Measurements from ENCODE around the gene LTBP3.

LTBP3 gene

DNA sequence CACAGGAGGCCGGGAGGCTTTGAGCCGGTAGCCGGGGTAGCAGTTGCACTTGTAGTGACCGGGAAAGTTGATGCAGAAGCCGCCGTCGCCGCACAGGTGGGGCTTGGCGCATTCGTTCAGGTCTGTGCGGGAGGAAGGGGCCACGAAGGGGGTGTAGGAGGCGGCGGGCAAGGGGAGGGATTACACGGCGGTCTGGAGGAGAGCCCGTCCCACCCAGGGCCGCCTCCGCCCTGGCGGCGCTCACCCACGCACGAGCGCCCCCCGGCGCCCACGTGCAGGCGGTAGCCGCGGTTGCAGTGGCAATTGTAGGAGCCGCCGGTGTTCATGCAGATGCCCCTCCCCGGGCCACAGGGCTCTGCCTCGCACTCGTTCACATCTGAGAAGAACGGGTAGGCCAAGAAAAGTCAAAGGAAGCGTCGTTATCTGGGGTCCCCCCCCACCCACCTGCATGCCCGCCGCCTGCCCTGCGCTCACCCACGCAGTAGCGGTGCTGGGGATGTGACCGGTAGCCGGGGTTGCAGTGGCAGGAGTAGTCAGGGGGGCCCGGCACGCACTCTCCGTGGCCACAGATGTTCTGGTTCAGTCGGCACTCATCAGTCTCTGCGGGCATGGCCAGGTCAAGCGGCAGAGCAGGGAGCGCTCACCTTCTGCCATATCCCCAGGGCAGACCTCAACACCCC lies 10.6 kb downstream of the LTBP3 start:
- H3K27ac ChIP-seq: no peak overlapping the region
- TF ChIP-seq, protein P1, sequence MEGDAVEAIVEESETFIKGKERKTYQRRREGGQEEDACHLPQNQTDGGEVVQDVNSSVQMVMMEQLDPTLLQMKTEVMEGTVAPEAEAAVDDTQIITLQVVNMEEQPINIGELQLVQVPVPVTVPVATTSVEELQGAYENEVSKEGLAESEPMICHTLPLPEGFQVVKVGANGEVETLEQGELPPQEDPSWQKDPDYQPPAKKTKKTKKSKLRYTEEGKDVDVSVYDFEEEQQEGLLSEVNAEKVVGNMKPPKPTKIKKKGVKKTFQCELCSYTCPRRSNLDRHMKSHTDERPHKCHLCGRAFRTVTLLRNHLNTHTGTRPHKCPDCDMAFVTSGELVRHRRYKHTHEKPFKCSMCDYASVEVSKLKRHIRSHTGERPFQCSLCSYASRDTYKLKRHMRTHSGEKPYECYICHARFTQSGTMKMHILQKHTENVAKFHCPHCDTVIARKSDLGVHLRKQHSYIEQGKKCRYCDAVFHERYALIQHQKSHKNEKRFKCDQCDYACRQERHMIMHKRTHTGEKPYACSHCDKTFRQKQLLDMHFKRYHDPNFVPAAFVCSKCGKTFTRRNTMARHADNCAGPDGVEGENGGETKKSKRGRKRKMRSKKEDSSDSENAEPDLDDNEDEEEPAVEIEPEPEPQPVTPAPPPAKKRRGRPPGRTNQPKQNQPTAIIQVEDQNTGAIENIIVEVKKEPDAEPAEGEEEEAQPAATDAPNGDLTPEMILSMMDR (conservative IDR thresholded peaks at IDR 0.05): no peak
- no peak for TF ChIP-seq ZFX (IDR thresholded peaks at IDR 0.05)

DNA sequence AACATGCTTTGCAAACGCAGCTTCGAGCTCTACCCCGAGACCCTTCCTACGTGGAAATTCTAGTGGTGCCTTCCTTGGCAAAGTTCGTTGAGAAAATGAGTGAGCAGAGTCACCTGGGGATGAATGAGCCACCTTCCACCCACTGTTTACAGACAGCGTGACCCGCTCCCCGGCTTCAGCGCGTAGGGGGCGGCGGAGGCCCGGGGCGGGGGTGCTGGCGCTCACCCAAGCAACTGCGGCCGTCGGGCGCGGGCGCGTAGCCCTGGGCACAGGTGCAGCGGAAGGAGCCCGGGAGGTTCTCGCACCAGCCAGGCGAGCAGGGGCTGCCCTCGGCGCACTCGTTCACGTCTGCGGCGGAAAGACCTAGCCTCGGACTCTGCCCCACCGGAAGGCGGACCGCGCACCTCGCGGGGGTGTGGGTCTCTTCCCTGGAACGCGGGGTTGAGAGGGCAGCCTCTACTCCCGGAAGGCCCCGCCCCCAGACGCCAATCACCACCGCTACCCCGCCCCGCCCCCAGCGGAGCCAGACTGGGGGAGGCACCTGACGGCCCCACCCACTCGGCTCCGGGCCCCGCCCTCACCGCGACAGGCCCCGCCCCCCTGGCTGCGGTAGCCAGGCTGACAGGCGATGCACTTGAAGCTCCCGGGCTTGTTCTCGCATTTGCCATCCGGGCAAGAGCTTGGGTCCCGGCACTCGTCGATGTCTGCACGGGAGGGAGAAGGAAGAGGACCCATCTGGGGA lies 11.8 kb downstream of the LTBP3 start:
- H3K27ac ChIP-seq: peak overlapping the region; percentile 33; the same call in 1 of the 2 replicates
- TF ChIP-seq, protein P1 (conservative IDR thresholded peaks at IDR 0.05): no peak
- TF ChIP-seq ZFX (IDR thresholded peaks at IDR 0.05): no peak

DNA sequence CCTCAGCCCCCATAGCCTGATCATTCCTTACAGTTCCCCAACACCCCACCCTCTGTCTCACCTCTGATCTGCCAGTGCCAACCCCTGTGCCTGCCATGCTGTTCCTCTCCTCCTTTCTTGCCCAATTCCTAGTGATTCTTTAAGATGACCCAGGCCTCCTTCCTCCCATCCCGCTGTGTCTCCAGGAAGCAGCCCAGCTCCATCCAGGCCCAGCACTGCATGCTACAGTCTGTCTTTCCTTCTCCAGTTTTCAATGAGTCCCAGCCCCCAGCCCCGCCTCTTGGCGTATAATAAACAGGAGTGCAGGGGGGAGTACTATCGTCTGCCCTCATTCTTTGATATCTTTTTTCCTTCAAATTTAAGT lies 12.3 kb downstream of the LTBP3 start:
- TF ChIP-seq ZFX (IDR thresholded peaks at IDR 0.05): no peak
- TF ChIP-seq, protein P1 (conservative IDR thresholded peaks at IDR 0.05): no peak
- peak overlapping the region; percentile 33; the same call in 1 of the 2 replicates for H3K27ac ChIP-seq

DNA sequence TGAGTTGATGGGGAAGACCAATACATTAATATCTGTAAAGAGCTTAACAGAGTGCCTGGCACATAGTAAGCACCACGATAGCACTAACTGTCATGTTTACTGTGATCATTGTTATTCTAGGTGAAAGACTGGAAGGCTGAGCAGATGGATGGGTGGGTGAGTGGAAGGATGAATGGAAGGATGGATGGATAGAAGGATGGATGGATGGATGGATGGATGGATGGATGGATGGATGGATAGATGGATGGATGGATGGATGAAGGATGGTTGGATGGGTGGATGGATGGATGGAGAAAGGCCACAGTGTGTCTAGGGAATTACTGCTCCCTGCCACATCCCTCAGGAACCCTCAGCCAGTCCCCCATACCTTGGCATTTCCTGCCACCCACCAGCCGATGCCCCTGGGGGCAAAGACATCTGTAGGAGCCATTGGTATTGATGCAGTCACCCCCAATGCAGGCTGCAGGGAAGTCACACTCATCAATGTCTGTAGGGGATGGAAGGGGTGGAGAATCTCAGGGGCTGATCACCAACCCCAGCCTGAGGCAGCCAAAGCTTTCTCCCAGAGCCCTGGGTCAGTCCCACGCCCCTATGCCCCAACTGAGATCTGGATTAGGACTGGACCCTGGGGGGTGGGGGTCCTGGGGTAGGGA lies 15.3 kb downstream of the LTBP3 start:
- TF ChIP-seq ZFX (IDR thresholded peaks at IDR 0.05): no peak
- TF ChIP-seq, protein P1 (conservative IDR thresholded peaks at IDR 0.05): no peak
- peak overlapping the region; percentile 95; the same call in 1 of the 2 replicates for H3K27ac ChIP-seq

DNA sequence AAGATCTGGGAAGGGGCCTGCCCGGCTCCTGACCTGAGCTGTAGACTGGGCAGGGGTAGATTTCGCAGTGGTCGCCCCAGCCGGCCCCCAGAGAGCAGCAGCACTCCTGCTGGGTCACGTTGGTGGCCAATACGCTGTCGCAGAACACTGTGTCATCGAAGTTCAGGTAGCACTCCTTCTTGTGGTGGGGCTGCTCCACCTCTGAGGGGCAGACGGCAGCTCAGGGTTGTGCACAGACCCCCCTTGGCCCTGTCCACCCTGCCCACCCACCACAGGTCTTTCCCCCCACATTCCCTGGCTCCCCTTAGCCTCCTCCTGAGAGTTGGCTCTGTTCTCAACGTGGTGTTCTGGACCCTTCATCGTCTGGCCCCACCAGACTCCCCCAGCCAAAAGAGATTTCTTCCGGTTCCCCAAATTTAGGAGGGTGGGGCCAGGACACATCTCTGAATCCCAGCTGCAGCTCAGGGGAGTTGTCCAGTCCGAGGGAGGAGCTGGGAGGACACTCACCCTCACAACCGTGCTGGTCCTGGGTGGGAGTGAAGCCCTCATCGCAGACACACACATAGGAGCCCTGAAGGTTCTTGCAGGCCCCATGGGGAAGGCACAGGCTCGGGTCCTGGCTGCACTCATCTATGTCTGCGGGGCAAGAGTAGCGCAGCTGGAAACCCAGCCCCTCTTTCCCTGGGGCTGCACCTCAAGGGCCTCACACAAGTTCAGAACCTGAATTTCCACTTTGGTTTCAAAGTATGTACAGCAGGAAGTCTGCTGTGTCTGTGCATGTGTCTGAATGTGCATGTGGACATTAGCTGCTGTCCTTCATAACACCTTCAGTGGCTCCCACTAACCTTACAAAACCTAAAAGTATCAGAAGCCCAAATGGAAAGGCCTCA lies 16.8 kb downstream of the LTBP3 start:
- H3K27ac ChIP-seq: peak overlapping the region; percentile 95
- TF ChIP-seq, protein P1 (conservative IDR thresholded peaks at IDR 0.05): no peak; the same call in 1 of the 2 replicates
- no peak for TF ChIP-seq ZFX (IDR thresholded peaks at IDR 0.05)

DNA sequence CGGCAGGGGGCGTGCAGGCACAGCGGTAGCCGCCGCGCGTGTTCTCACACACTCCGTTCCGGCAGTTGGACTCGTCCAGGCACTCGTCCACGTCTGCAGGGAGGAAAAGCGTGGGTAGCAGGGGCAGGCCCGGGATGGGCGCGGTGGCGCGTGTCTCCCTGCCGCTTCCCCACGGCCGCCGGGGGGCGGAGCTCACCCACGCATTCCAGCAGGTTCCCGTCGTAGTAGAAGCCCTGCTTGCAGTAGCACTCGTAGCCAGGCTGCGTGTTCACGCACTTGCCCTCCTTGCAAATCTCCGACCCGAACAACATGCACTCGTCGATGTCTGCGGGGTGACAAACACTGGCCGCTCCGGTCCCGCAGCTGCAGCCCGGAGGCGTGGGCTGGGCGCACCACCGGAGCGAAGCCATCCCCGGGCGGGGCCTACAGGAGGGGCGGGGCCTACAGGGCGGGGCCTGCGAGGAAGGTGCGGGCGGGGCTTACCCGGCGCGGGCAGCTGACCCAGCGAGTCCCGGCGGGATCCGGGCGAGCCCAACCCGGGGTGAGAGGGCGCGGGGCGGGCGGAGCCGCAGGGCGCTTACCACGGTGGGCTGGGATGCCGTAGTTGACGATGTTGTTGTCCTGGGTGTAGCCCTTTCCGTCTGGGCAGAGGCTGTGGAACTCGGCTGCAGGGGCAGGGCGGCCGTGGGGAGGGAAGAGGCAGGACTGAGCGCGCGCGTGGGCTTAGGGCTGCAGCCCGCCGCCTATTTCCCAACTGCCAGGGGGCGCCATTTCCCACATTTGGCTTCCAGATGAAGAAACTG lies 17.7 kb downstream of the LTBP3 start:
- H3K27ac ChIP-seq: peak overlapping the region; percentile 95

More for the DNA sequence above, 17.7 kb downstream of the LTBP3 start:
- peak; percentile 15; the same call in 1 of the 2 replicates for TF ChIP-seq ZFX (IDR thresholded peaks at IDR 0.05)
- TF ChIP-seq, protein P1 (conservative IDR thresholded peaks at IDR 0.05): peak; percentile 87

Measured in C4-2B (cell line).